HG03095 (cell line): ENCODE data around the gene EYS.
"Not testable (repeated sequence)": the region's sequence is repeated elsewhere in the genome, so short reads cannot be mapped to it uniquely, and the experiment has no call there.

Experiments used
- ATAC-seq: cut with Tn5 transposase; IDR thresholded peaks from one replicate; pipeline ENCODE4 v1.9.1; 2021; ENCODE audit warnings: moderate library complexity; ENCODE audit not compliant: unreplicated experiment

Gene EYS

DNA sequence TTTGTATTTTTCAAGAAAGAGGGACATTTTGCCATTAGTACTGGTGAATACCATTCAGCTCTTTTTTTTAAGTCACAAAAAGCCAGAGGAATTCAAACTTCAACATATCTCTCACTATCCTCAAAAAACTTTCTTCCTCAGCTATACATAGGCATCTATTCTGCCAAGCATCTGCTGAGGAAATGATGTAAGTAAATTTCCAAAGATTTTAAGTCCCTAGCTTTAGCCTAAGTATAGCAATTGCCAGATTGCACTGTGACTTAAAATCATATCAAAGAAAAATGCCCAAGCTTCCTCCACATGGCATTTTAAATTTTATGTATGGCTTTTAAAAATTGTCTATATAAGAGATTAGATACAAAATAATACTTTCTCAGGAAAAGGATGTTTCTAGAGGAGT, 237.4 kb downstream of the EYS start:
- no peak for ATAC-seq

DNA sequence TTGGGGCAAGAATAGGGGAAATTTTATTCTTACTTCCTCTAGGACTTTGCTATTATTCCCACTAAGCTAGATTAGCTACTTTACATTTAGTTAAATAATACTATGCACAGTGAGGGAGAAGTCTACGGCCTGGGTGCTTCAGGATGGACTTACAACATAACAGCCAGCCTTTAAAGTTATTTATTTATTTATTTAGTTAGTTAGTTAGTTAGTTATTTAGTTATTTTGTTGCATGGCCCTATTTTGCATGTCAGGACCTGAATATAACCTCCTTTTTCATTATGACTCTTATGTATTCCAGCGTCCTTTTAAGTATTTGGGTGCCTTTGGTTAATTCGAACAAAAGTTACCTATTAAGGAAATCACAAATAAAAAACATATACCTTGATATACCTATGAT, 238.7 kb downstream of the EYS start:
- ATAC-seq, result no peak

DNA sequence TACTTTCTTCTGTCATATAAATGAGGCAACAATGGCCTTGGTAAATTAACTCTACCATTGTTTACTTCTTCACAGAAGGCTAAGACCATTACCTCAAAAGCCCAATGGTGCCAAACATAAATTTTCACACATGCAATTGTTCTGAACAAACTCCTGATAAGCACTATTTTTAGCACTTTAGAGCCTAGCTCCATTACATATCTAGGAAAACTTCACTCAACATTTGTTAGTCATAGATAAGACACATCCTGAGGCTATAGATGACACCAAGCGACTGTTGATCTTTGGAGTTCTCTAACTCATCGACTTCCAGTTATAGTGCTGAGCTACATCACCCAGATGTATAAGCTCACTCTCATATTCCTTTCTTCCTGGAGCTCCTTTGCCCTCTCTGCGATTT, 245.9 kb downstream of the EYS start:
- ATAC-seq, result no peak

DNA sequence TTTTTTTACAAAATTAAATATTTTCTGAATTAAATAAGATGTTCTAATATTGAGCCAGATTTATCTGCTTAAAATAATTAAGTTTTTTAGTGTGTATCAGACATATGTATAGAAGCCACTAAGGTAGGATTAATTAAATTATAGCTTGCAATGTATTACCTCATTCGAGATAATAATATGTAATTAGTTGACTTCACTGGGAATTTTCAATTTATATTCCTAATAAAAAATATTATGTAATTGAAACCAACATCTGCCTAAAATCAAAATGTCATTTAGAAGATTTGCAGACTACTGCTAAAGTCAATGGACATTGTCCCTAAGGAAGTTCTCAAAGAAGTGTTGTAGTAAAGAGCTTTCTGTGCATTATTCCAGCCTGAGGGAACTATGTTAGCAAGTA, 254.7 kb downstream of the EYS start:
- no peak for ATAC-seq

DNA sequence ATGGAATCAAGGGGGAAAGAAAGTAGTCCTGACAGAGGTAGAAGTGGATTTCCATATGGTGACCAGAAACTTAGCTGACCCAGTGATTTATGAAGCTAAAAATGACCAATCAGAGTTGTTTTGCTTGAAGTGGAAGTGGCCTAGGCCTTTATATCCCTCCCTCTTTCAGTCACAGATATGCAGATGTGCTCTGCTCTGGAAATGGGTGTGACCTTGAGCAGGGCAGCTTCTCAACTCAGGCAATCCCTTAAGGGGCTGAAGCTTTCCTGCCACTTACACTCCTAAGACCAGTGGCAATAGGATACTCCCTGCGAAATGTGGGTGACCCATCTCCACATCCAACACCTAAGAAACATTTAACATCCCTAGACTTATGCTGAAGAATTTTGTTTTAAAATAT, 256.6 kb downstream of the EYS start:
- ATAC-seq, result no peak

DNA sequence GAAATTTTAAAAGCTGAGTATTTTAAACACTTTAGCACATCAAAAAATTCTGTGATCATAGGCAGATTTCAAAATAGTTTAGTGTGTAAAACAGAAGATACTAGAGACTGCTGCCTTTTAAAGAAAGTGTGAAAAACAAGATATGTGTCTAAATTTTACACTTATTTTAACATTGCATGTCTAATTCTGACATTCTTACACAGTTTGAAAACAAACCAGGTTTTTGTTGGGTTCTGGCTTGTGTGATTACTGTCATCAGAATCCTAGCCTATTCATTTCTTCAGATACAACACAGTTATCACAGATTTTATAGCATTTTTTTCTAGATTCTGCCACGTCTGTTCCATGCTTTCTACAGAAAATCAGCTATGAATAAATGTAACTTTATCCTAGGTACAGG, 257.1 kb downstream of the EYS start:
- no peak for ATAC-seq

DNA sequence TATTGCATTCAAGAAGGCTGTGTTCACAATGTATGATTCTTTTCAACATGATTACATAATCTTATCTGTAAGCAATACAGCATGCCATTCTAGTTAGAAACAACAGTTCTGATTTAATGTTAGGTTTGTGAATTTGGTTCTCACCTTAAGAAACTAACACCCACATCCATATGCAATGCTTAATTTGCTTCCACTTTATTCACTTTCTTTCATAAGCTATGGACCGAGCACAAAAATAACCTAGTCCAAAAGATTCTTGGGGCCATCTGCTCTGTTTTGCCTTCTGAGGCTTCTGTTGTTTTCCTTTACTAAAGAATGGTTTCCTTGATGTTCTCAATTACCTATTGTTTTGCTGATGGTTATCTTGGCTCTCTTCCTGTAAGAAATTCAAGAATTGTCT, 258.2 kb downstream of the EYS start:
- no peak for ATAC-seq

DNA sequence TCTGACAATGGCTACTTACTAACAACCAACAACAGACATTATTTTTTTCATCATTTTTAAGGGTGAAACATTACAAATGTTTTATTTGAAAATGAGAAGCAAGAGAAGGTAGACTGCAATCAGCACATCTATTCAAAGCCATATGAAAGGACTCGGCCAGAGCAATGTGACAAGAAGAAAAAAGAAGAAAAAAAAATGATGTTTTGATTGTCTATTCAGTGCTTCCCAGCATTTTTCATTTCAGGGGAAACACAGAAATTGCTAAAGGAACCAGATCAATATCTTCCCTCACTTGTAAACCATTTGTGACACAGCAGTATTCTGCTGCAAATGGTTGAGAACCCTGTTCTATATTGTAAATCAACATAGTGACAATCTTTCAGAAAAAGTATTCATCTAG, 270.7 kb downstream of the EYS start:
- no peak for ATAC-seq

DNA sequence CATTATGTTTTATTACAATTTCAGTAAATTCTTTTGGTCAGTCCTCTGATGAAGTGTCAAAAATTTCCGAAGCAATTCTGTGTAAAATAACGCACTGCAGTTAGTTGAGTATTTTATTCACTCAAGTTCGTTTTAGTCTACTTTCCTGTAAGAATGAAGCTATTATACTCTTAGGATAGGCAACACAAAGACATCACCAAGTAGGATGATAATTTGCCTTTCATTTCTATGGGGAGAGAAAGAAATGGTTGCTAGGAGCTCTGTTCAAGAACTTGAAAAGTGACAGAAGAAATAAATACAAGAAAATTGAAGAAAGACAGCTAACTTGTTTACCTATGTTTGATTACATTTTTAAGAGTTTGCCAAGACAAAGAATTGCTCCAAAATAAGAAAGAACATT, 290.4 kb downstream of the EYS start:
- no peak for ATAC-seq

DNA sequence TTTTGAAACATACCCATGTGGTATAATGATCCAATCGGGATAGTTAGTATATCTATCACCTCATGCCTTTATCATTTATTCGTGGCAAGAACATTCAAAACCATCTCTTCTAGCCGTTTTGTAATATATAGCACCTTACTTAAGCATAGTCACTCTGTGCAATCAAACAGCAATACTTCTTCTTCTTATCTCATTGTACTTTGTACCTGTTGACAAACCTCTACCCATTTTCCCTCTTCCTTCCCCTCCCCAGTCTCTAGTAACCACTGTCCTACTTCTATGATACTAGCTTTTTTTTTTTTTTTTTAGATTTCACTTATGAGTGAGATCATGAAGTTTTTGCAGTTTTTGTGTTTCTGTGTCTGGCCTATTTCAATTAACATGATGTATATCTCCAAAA, 296.7 kb downstream of the EYS start:
- ATAC-seq, result no peak

DNA sequence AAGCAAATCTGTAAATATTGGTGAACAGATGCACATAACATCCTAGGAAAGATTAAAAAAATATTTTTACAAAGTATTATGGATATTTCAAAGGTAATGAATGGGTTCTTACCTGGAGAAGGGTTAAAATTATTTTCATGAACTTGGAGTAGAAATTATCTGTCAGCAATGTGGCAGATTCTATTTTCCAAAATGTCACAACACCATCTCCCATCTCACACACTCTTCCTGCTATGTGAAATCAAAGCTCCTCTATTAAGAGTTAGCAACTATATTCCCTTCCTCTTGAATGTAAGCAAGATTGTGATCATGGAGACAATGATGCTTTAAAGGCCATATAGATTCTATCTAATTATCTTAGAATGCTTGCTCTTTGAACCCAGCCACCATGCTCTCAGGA, 304.5 kb downstream of the EYS start:
- ATAC-seq, result no peak

DNA sequence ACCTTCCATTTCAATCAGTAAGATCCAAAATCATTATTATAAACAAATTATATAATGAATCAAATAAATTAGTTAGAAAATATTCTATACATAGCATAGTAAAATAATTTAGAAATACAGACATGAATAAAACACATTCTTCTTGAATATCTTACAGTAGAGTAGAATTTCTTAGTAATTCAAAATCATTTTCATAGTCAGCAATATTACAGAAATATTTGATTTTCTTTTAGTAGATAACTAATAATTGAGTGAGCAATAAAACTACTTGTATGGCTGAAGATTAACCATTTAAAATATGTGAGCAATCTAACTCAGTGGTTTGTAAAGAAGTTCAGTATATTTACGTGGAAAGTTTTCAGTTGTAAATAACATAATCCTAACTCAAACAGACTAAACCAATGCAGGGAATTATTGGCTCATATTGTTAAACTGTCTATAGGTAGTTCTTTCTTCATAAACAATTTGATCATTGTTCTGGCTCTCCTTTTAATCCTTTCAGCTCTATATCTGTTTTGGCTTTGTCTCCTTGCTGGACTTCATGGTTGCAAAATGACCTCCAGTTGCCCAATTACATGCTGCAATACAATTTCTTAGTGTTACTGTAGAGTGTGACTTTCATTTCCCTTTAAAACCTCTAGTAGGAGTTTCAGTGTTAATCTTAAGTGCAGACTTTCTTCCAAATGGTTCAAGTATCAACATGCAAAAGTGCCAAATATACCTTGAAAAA, 307.5 kb downstream of the EYS start:
- ATAC-seq, result no peak

DNA sequence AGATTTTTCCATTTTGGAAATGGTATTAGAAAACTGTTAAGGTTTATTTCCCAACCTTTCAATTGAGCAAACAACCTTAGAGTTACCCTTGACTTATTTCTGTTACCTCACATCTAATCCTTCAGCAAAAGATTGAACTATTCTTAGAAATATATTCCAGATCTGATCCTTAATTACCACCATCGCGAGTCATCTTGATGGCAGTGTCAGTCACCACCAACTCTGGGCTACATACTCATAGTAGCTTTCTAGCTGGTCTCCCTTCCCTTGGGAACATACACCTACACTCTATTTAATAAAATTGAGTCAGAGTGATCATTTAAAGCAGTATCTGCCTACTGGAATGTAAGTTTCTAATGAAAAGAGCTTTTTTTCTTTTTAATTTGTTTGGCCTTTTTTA, 308.2 kb downstream of the EYS start:
- no peak for ATAC-seq

DNA sequence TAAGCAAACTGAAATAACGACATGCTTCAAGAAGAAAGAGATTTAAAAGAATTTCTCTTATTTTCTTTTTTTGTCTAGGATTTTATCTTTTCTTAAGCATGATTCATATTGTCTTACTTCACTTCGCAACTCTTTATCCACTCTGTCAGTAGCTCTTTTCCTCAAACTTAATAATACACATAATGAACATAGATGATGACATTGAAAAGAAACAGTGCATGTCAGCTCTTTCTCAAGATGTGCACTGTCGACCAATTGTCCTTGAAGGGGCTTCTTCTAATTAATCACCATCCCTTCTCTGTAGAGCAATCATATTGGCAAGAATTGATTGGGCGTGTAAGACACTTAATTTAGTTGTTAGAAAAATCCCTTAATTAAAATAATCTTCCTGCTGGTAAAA, 356.5 kb downstream of the EYS start:
- ATAC-seq, result no peak

DNA sequence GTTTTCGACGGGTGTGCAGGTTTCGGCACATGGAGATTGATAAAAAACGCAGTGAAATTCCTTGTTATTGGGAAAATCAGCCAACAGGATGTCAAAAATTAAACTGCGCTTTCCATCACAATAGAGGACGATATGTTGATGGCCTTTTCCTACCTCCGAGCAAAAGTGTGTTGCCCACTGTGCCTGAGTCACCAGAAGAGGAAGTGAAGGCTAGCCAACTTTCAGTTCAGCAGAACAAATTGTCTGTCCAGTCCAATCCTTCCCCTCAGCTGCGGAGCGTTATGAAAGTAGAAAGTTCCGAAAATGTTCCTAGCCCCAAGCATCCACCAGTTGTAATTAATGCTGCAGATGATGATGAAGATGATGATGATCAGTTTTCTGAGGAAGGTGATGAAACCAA, 404.4 kb downstream of the EYS start:
- not testable (repeated sequence) for ATAC-seq

DNA sequence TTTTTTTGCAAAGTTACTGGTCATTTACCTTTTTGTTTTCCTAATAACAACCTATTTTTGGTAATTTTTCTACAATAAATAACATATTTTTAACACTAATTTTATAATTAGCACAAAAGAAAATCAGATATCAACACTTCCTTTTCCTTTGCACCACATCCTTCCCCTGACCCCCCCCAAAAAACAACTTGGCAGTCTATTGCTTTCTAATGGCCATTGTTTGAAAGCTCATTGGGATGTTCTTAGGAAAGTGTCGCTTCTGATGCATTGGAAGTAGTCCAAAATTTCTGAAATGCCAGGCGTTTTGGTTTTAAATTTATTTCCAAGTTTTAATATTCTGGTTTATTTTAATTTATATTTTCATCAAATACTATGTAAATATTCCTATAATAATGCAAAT, 407.8 kb downstream of the EYS start:
- no peak for ATAC-seq

DNA sequence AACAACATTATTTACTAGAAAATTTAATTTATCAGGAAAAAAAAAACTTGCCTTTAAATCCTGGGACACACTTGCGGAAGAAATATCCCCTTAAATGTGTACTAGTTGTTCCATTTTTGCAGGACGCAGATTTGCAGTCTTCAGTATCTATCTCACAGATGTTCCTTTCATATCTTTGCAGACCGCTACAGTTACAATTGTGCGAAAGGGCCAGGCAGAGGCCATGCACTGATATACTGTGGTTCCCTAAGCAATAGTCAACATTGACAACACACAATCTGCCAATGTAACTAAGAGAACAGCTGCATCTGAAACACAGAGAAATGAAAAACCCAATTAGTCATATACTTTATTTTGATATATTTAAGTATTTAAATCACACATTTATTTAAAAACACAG, 411.2 kb downstream of the EYS start:
- no peak for ATAC-seq

DNA sequence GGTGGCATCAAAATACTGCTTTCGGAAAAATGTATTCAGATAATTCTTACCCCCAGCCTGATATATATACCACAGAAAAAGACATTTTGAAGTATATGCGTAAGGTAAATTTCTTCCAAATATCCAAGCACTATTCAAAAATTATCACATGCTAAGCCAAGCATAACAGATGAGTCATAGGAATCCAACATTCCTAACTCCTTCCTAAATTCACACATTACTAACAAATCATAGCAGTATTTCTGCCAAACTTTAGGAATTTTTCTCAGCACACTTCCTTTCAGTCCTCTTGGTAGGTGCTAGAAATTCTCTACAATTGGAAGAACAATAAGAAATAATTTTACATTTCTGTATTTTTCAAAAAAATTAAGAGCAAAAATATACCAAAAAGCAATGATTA, 417.5 kb downstream of the EYS start:
- no peak for ATAC-seq

DNA sequence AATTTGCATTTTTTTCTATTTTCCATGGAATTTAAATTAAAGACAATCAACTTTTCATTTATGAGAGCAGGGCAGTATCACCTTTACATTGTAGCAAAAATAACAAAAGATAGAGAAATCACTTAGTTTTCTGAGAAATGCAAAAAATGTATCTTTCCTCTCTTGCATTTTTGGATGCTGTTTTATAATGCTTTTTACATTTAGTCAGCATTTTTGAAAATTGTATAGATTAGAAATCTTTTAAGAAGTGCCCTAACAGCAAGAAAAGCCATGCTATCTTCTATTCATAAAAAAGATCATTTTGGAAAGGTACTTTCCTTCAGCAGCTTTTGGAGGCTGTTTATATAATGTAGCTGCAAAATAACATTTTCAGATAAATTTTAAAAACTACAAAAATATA, 421.8 kb downstream of the EYS start:
- no peak for ATAC-seq

DNA sequence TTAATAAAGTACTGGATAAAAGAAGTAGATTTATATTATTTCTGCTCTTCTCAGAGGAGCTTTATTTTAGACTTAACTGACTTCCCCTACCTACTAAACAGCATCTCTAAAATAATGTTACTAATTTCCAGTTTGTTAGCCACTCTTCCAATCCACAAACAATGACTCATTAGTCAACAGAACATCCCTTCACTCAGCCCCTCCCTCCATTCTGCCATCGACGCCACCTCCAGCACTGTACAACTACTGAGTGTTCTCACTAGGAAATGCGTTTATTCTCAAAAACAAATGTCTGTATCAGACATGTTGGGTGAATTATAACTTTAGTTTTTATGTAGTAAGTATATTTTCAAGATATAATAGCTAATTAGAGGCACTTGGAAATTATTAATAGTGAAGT, 427.0 kb downstream of the EYS start:
- ATAC-seq, result no peak

DNA sequence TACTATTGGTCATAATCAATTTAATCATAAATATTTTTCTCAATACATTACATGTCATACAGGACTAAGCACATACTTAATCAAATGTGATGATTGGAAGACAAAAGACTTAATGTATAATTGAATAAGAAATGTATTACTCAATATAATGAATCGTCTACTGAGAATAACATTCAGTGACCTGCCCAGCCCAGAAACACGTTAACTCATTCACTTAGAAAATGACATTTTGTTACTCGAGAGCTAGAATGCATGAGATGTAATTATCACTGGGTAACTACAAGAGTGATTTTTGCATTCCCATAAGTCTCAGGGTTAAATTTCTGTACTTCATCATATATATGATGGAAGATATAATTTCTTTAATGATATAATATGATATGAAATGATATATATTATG, 444.8 kb downstream of the EYS start:
- no peak for ATAC-seq

DNA sequence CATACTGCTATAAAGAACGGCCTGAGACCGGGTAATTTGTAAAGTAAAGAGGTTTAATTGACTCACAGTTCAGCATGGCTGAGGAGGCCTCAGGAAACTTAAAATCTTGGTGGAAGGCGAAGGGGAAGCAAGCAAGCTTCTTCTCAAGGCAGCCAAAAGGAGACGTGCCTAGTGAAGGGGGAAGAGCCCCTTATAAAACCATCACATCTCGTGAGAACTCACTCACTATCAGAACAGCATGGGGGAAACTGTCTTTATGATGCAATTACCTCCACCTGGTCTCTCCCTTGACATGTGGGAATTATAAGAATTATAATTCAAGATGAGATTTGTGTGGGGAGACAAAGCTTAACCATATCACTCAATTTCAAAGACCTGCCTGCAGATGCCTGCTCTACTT, 447.0 kb downstream of the EYS start:
- ATAC-seq, result no peak

DNA sequence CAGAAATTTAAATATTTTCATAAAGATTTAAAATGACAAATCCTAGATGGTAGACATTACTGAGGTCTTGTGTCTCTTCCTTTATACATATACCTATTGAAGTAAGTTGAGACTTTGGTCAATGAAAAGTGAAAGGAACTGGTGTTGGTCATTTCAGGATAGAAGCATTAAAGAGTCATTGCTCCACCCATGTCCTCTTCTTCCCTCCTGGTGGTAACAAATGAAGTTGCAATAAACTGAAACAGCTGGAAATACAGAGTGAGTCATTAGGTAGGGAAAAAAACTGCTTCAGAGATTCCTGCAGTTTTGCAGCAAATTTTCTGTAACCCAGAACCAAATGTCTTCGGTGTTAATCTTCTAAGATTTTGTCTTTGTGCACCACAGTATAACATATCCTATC, 448.0 kb downstream of the EYS start:
- ATAC-seq, result no peak

DNA sequence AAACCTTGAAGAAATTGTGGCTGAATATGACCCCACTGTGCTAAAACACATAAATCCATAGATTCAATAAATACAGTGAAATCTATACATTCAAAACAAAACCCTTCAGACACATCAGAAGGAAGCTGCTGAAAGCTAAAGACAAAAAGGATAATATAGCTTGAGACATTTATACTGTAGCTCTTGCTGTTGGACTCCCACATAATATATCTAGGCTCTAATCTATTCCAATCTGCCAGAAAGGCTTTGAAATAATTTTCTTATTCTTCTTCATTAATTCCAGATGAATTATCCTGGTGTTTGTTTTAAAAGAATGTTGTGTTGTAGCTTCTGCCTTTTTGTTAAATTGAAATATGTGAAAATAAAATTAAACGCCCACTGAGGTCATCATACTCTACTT, 454.0 kb downstream of the EYS start:
- ATAC-seq, result no peak
